Amniotic stem cell (primary cell): Measurements from ENCODE around the gene TRMT61A.

Experiments
- DNase-seq: peaks from one replicate; lab custom pipeline; 2025; lab: John Stamatoyannopoulos, UW

Gene TRMT61A

DNA sequence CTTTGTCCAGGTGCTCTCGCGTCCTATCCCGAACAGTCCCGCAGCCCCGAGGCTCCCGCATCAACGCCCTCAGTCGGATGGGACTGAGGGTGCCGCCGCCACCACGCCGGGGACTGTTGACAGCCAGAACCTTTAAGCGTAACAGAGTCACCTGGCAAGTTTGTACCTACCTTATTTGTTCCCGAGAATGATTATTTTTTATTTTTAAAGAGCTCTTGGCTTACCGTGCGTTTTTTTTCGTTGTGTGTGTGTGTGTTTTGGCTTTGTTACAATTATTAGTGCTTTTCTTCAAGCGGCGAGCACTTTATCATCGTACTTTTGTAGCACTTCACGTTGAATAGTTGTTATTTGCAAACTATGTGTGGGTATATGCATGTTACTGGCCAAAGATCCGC, 34.2 kb downstream of the TRMT61A start:
- DNase-seq = no peak

GRCh38 chr14:103563844-103564505, 35.0 kb downstream of the TRMT61A start:
- DNase-seq = no peak

DNA sequence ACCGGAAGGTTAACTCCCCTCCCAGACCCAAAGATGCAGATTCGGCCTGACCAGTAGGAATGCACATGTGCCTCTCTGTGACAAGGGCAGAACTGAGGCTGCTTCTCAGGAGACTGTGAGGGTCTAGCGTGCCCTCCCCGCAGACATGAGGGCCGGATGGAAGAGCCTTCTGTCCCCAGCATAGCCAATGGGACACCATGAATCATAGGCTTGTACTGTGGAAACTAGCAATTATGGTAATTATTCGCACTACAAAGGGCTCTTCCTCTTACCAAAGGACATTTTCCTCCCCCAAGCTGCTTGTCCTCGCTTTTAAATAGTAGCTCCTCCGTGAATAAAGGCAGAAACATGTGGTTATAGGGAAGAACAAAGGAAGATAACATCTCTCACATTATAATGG, 40.0 kb downstream of the TRMT61A start:
- DNase-seq = no peak

DNA sequence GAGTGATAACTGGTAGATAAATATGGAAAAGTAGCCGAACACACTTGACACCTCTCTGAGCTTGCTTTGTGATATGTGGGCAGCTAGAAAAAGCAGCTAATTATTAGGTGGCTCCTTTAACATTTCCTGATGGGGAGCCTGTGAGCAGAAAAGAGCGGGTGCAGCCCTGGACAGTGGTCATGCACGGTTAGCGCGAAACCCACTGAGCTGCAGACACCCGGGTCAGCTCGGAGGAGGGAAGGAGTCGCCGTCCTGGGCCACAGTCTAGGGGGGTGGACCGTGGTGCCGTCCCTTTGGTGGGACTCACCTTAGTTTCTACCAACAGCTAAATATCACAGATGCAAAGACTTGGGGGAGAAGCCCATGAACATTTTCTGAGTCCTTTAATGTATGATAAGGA, 40.4 kb downstream of the TRMT61A start:
- DNase-seq = no peak

DNA sequence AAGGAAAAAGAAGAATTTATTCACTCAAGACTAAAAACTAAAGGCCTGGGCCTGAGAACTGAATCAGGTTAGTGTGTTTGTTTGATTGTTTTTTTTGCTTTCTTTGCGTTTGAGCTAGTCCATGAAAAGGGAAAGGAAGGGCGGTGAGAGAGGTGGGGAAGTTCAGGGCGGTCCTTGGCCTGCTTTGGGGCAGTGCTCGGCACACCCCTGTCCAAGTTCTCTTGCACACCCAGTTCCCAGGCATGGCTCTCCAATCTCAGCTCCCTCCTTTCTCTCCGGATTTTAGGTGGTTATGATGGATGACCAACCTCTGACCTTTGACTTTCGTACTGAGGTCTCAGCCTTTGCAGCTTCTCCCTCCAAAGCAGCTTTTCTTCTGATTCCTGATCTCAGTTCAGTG, 45.1 kb downstream of the TRMT61A start:
- no peak for DNase-seq

- no peak for DNase-seq
Measured at GRCh38 chr14:103574707-103575285, 45.8 kb downstream of the TRMT61A start.

GRCh38 chr14:103576371-103577024, 47.5 kb downstream of the TRMT61A start:
- DNase-seq = peak; percentile 64

DNA sequence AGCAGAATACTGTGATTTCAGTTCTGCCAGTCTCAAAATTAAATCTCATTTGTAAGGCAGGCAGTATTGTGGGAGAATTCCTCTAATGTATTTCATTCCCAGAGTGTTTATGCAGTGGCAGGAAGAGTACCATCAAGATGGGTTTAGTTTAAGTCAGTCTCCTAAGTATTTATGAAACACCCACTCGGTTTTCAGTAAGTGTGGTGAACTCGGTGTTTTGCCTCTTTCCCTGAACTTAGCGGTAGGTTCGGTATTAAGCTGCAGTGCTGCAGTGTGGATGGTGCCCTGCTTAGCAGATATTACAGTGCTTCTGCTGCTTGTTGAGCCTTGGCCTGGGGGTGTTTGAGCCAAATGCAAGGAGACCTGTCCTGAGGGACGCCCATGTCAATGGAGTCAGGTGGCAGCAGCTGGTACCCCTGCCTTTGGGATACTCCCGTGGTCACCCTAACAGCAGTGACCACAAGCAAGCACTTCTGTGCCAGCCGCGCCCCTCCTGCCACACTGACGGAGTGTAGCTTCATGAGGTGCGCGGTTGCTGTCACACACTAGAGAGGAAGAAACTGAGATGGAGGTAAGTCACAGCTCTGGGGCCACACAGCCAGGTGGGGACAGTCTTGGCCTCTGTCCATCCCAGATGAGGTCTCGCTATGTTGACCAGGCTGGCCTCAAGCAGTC, 49.5 kb downstream of the TRMT61A start:
- DNase-seq = no peak

GRCh38 chr14:103581206-103581605, 52.2 kb downstream of the TRMT61A start:
- DNase-seq = no peak

DNA sequence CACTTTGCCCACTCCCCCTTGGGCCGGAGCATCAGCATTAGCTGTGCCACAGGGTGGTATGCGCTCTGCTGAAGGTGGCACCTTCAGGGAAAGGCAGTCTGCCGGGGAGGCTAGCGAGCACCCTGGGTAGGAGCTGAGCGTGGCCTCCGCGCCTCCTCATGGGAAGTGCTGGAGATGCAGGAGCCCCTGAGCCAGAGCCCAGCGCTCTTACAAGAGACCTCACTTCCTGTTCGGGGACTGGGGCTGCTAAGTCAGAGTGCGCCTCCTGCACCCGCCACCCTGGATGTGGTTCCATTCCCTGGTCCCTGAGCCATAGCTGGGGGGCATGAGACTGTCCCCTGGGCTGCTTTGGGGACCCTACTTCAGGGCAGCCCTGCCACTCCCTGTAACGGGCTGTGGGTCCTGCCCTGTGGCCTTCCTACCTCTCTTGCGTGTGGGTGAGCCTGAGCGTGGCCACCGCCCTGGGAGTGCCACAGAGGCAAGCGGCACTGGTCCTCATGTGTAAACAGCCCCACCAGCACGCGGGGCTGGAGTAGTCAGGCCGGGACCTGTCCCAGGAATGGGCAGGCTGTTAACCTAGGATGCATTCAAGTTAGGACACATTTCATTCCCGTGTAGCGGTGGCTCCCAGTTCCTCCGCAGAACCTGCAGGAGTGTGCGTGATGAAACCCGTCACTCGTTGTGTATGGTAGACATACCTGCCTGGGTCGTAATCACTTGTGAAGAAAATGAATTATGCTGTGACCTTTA, 53.1 kb downstream of the TRMT61A start:
- DNase-seq = no peak

DNA sequence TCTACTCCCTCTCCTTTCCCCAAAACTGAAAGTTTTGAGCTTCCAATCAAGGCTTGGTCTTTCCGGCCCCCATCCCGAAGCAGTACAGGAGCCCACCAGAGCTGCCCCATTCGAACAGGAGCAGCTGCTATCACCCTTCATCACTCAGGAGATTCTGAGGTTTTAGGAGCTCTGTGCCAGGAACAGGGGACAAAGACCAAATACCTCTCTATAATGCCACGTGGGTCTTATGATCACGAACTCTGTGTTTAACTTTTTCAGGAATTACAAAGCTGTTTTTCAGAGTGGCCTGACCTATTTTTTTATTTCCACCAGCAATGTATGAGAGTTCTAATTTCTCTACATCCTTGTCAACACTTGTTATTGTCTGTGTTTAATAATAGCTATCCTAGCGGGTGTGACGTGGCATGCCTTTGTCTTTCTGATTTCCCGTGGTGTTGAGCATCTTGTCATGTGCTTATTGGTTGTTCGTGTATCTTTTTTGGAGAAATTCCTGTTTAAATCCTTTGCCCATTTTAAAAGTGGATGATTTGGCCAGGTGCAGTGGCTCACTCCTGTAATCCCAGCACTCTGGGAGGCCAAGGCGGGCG, 55.4 kb downstream of the TRMT61A start:
- DNase-seq = no peak
